Measurements from ENCODE around the gene TLCD3B.
"Not testable (repeated sequence)": the region's sequence is repeated elsewhere in the genome, so short reads cannot be mapped to it uniquely, and the experiment has no call there.

The TLCD3B gene

GRCh38 chr16:30025574-30025973, 5.5 kb downstream of the TLCD3B start:
- no peak for DNase-seq (ENCODE audit: low read depth, low spot score)

DNA sequence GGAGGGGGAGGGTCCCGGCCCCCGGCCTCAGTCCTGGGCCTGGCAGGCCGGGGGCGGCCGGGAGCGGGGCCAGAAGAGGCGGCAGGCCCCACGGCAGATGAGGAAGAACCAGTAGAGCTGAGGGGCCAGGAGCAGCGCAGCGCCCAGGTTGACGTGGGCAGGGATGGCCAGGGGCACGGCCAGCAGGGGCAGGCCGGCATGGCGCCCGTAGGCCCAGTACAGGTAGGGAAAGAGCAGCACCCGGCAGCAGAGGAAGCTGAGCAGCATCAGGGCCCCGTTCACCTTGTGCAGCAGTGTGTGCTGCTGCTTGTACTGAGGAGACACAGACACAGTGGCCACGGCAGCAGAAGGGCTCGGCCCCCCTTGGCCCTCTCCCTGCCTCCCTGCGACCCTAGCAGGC, 5.9 kb downstream of the TLCD3B start:
- no peak for DNase-seq (ENCODE audit: low read depth, low spot score)

DNA sequence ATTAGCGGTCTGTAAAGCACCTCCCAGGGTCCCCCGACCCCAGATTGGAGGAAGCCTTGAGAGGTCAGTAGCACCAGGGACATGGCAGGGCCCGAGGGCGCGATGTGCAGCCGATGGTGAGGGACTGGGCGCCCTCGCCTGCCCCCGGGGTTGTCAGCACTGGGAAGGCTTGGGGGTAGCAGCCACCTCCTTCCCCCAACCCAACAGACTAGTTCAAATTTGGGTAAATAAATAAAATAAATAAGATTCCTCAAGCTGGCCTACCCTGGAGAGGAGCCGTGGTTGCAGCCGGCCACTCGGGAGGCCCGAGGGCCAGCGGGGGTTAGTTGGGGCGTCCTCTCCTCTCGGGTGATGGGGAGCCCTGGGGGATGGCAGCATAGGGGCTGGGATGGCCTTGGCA, 6.6 kb downstream of the TLCD3B start:
- DNase-seq (ENCODE audit: low read depth, low spot score) = no peak

DNA sequence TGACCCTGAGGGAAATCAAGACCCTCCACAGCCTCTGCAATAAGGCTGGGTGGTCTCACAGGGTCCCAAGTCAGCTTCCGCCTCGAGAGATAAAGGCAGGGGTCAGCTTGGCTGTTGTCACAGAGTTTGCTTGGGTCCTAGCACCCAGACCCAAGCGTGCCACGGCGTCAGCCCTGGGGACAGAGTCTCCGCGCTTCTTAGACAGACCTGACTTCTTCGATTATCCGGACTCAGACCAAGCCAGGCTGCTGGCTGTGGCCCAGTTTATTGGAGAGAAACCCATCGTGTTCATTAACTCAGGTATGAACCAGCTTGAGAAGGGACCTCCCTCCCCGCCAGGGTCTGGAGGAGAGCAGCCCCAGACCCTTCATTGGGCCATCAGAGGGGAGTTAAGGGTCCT, 7.5 kb downstream of the TLCD3B start:
- no peak for DNase-seq (ENCODE audit: low read depth, low spot score)

- DNase-seq (ENCODE audit: low read depth, low spot score) = no peak
These were observed 8.2 kb downstream of the TLCD3B start, which contains the start of gene C16orf92 for GRCh38 chr16:30022887-30023286. TSS of gene C16orf92 (plus strand) at chr16:30023198. CDS start at chr16:30023341, 143 bp downstream.

- DNase-seq (ENCODE audit: low read depth, low spot score) = no peak
These were observed 12.3 kb downstream of the TLCD3B start for GRCh38 chr16:30018731-30019158.

- DNase-seq (ENCODE audit: low read depth, low spot score) = not testable (repeated sequence)
These were observed 13.1 kb downstream of the TLCD3B start for GRCh38 chr16:30017937-30018336.

DNA sequence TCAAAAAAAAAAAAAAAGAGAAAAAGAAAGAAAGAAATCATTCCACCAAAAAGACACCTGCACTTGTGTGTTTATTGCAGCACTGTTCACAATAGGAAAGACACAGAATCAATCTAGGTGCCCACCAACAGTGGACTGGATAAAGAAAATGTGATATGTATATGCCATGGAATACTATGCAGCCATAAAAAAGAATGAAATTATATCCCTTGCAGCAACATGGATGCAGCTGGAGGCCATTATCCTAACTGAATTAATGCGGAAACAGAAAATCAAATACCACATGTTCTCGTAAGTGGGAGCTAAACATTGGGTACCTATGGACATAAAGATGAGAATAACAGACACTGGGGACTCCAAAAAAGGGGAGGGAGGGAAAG, 13.8 kb downstream of the TLCD3B start:
- no peak for DNase-seq (ENCODE audit: low read depth, low spot score)

DNA sequence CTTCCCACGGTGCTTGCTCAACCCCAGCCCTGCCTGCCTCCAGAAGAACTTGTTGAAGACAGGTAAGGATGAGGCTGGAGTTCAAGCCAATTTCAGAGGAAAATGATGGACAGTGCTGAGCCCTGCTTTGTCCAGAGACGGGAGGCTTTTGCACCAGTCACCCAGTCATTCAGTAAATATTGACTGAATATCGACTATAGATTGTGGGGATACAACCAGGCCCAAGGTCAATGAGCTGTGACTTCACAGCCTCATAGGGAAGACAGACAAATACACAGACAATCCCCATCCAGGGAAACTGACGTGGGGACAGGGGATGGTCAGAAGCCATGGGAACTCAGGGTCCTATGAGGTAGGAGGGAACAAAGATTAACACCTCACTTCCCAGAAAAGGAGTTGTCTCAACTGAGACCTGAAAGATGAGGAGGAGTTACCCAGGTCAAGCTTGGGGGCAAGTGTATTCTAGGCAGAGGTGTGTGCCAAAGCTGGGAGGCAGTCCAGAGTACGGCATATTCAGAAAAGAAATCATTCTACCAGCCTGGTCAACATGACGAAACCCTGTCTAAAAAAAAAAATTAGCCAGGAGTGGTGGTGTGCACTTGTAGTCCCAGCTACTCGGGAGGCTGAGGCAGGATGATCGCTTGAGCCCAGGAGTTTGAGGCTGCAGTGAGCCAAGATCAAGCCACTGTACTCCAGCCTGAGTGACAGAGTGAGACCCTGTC, 14.4 kb downstream of the TLCD3B start:
- DNase-seq (ENCODE audit: low read depth, low spot score) = no peak

GRCh38 chr16:30015450-30015849, 15.6 kb downstream of the TLCD3B start:
- not testable (repeated sequence) for DNase-seq (ENCODE audit: low read depth, low spot score)

- not testable (repeated sequence) for DNase-seq (ENCODE audit: low read depth, low spot score)
These were observed 18.5 kb downstream of the TLCD3B start for GRCh38 chr16:30012598-30012997.

DNA sequence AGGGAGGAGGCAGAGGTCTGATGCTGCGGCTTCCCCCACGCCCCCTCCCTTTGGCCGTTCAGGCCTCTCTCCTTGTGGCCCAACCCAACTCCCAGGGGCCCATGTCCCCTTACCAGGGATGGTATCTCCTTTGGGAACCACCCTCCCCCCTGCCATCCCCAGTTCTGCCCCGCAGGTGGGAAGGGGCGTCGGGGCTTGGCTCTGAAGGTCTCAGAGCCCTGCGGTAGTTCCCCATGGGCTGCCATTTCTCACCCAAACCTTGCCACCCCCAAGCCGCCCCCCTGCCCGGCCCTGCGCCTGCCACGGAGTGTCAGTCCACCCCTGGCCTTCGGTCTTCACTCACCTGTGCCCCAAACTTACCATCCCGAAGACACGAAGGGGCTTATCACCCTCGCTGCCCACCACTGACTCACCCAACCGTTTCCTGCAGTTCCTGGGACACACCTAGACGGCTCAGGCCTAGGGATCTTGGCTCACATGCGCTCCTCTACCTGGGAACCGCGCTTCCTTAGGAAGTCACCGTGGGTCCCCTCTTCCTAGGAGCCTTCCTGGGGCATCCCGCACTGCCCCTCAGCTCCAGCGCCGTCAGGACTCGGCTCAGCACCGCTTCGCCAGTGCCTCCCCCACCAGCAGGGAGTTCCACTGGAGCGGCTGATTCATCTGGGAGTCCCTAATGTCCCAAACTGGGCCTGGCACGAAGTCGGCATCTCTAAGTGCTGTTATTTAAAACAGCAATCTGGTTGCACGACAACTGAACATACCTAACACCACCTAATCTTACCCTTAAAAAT, 19.2 kb downstream of the TLCD3B start:
- no peak for DNase-seq (ENCODE audit: low read depth, low spot score)

- no peak for DNase-seq (ENCODE audit: low read depth, low spot score)
These were observed 20.0 kb downstream of the TLCD3B start, which contains the start of gene DOC2A for GRCh38 chr16:30010844-30011713. TSS of gene DOC2A (minus strand) at chr16:30011027. CDS start at chr16:30010222, 805 bp downstream.

GRCh38 chr16:30009990-30010843, 20.9 kb downstream of the TLCD3B start:
- no peak for DNase-seq (ENCODE audit: low read depth, low spot score)

- no peak for DNase-seq (ENCODE audit: low read depth, low spot score)
These were observed 21.8 kb downstream of the TLCD3B start for GRCh38 chr16:30009085-30009862.

GRCh38 chr16:30007378-30007895, 23.6 kb downstream of the TLCD3B start:
- DNase-seq (ENCODE audit: low read depth, low spot score) = no peak

DNA sequence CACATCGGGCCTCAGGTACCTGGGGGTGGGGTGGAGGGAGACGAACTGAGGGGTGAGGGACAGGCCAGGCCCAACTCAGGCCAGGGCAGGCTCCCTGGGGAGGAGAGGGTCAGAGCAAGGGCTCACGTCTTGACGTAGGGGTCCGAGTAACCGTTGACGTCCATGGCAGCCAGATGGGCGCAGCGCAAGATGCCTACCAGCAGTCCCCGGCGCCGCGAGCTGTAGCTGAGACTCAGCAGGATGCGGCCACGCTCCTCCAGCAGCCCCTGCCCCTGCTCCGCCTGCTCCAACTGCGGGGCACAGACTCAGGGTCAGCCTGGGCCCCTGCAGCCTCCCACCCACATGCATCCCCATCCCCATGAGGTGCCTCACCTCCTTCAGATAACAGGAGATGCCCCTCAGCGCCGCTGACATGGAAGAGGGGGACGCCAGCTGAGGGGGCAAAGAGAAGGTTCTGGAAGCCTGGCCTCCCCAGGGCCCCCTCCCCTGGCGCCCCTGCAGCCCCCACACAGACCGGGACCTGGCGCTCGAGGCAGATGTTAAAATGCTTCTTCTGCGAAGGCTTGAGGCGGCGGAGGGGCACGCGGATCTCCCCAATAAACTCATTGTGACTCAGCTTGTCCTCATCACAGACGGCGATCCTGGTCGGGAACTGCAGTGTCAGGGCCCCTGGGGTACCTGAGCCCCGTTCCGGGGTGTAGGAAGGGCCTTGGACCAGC, 24.3 kb downstream of the TLCD3B start:
- DNase-seq (ENCODE audit: low read depth, low spot score) = no peak

DNA sequence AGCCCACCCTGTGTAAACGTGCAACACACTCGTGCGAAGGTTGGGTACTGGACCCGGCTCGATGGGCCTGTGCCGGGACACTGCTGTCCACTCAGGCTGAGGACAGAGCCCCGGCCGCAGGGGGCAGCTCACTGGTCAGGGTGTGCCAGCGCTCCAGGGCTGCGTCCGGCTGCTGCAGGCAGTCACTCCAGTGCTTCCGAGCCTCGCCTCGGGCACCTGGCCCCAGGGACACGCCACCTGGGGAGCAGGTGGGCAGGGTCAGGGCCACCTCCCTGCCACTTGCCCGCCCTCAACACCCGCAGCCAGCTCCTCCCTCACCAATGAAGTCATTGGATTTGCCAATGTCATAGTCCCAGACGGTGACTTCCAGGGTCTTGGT, 25.0 kb downstream of the TLCD3B start:
- no peak for DNase-seq (ENCODE audit: low read depth, low spot score)
